GM06990 (cell line): Measurements from ENCODE around the gene NAV2.
A peak's percentile ranks its signal among the peaks of the same experiment; 100 is the strongest.

Source experiments
- DNase-seq: peaks from one replicate; pipeline ENCODE4 v3.0.0-alpha.2; 2011; ENCODE audit not compliant: insufficient read length; ENCODE audit errors: extremely low read depth
- H3K27me3 ChIP-seq: replicated peaks from 2 replicates; pipeline ENCODE4 v1.6.0; 2011; ENCODE audit warnings: low read length; ENCODE audit not compliant: control insufficient read depth, insufficient read depth
- H3K36me3 ChIP-seq: 2 replicates; pipeline ENCODE4 v1.5.1; 2011; ENCODE audit warnings: low read length; ENCODE audit not compliant: control insufficient read depth, insufficient read depth
- H3K4me3 ChIP-seq: replicated peaks from 2 replicates; pipeline ENCODE4 v1.5.1; 2011; ENCODE audit warnings: low read depth, mild to moderate bottlenecking, control low read depth, low read length
- CTCF ChIP-seq: IDR thresholded peaks from 2 replicates; pipeline ENCODE4 v1.5.1; 2011; ENCODE audit warnings: low read length, control low read depth, mild to moderate bottlenecking, inconsistent platforms; ENCODE audit not compliant: insufficient read depth, poor library complexity, severe bottlenecking

The NAV2 gene

DNA sequence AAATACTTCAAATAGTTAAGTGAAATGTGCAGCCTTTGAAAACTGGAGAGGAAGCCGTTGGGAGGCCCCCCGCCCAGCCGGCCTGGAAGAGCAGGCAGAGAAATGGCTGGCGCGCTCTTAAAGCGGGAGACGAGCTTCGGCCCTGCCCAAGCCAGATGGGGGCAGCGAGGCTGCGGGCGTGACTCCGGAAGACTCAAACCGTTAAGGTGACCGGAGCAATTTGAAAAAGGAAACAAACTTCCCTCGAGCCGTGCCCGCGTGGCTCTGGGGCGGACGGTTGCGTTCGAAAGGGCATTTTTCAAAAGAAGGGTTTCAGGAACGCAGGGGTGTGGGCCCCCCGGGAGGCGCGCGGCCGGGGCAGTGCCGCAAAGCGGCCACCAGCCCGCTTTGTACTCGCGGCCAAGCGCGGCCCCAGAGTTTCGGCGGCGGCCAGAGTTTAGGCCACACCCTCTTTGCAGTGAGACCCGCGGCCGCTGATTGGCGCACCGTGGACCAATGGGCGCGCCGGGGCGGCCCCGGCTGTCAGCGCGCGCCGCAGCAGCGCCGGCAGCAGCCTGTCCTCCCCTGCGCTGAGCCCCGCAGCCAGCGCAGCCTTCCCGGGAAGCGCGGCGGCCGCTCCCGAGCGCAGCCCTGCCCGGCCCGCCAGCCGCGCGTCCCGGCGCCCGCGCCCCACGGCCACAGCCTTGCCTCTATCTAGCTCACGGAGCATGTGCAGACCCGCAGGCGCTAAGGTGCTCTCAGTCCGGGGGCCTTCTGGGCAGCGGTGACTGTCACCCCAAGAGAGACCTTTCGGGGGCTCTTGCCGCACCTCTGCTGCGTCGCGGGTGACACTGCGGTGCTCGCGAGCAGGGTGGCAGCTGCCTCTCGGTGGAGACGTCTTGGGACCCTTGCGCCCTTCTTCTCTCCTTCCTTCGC is at the start of gene NAV2:
Gene NAV2 (plus strand): TSS at position 557 of the 915 bp plus-strand sequence. CDS start 859 bp downstream, outside the sequence.
- H3K4me3 ChIP-seq: peak within 1 kb of the TSS; percentile 72
- H3K36me3 ChIP-seq: no peaks in the 10 kb centered on the region
- TF ChIP-seq CTCF: no peak
- peaks cover 6% of the 10 kb centered on the region for H3K27me3 ChIP-seq
- DNase-seq: peak; percentile 88

DNA sequence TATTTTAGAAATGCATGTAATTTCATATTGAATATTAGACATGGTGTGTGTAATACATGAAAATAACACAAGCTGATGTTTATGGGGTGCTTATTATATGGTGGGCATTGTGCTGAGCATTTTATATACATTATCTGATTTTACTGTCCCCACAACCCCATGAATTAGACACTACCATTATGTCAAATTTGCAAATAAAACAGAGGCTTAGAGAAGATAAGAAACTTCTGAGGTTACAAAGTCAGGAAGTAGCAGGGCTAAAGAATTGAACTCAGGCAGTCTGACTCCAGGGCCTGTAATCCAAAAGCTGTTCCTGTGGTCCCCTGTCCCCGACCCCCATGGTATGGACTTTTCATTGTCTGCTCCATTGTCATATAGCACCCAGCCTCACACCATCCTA is 49.4 kb upstream of the NAV2 start:
- no peaks in the 10 kb centered on the region; the same call in 1 of the 2 replicates for H3K27me3 ChIP-seq
- no peak overlapping the region for H3K4me3 ChIP-seq
- H3K36me3 ChIP-seq: no peaks in the 10 kb centered on the region
- no peak for DNase-seq
- TF ChIP-seq CTCF: no peak

GRCh38 chr11:19664886-19665548 is 47.6 kb upstream of the NAV2 start:
- no peak for TF ChIP-seq CTCF
- DNase-seq: no peak
- H3K36me3 ChIP-seq: no peaks in the 10 kb centered on the region
- no peak overlapping the region for H3K4me3 ChIP-seq
- no peaks in the 10 kb centered on the region; the same call in 1 of the 2 replicates for H3K27me3 ChIP-seq

DNA sequence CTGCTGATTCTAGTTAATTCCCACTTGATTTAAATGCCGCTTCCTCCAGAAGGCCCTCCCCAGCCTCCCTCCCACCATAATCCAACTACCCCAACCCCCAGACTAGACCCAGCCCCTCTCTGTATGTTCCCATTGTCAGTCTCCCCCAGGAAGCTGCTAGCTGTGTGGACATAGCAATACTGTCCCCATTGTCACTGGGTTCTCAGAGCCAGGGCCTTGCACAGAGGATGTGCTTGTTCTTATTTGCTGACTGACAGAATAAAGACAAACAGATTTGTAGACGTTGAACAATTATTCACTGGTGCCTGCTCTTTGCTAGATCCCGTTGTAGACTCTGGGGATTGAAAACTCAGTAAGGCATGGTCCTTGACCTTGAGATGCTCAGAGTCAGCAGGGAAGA is 45.7 kb upstream of the NAV2 start:
- no peak for TF ChIP-seq CTCF
- Histone ChIP-seq H3K27me3 (no peaks in the 10 kb centered on the region; the same call in 1 of the 2 replicates), H3K4me3 (no peak overlapping the region), H3K36me3 (no peaks in the 10 kb centered on the region)
- DNase-seq: no peak

DNA sequence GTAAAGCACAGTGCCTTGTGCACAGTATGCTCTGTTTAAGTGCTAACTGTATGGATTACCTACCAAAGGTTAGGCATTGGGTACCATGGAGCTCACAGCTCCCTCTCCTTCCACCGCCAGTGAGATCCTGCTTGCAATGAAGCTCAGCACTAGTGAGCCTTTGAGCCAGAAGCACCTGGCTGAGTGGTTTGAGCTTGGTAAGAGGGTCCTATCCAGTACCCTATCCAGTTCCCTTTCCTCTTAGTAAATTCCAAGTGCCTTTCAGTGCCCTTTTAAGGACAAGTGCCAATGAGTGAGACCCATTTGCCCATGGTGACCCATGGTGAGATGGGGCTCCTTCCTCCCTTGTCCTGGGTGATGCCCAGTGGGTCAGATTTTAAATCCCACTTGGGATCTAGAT is 43.1 kb upstream of the NAV2 start:
- DNase-seq: no peak
- no peaks in the 10 kb centered on the region for H3K36me3 ChIP-seq
- TF ChIP-seq CTCF: no peak

More for the DNA sequence above, 43.1 kb upstream of the NAV2 start:
- Histone ChIP-seq H3K4me3 (no peak overlapping the region), H3K27me3 (no peaks in the 10 kb centered on the region)
